ENCODE data around the gene MELK. TPM values are rescaled to one million over a fixed set of nuclear protein-coding genes. Genes with fewer than 3 reads are reported as not detected.
"Not testable (repeated sequence)": the region's sequence is repeated elsewhere in the genome, so short reads cannot be mapped to it uniquely, and the experiment has no call there.

The MELK gene
- 80.9 and 87.8 TPM in 2 replicates for total RNA-seq (2021)
- percentile 92 among the genes with signal in this experiment for Bru-seq, nascent RNA
- BruChase-seq, experiment 1, labeled RNA remaining after a 2-hour chase, result percentile 84 among the genes with signal in this experiment
- BruChase-seq, experiment 2, labeled RNA remaining after a 6-hour chase, result percentile 90 among the genes with signal in this experiment
- long read RNA-seq, transcript MELK-210 (17 exons, 2,400 nt), result minor isoform, 35 of 229 reads
- long read RNA-seq, transcript MELK-209 (17 exons, 2,363 nt), result minor isoform, 14 of 229 reads
- long read RNA-seq, transcript MELK-201 (18 exons, 2,485 nt), result major isoform, 39 of 229 reads
- long read RNA-seq, partial matches to known transcripts, result 10 of 229 reads
- long read RNA-seq, other reads (novel, unspliced or antisense), result 124 of 229 reads

GRCh38 chr9:36572515-36573418 lies at the start of gene MELK:
Gene MELK, plus strand, starts transcription at chr9:36572895. Its CDS starts 8,787 bp downstream, at chr9:36581682.
- H3K9me3 ChIP-seq (ENCODE audit: low read depth, low read length, poor library complexity, severe bottlenecking), result no peaks in the 10 kb centered on the region
- TSS peak; percentile 56 for BruUV-seq (replicated peaks)
- TF ChIP-seq EZH2 (IDR thresholded peaks at IDR 0.05; ENCODE audit: borderline replicate concordance, low read depth, low read length, poor library complexity, severe bottlenecking), result no peak
- no peak for TF ChIP-seq CTCF (conservative IDR thresholded peaks at IDR 0.05; ENCODE audit: low read depth, low read length)
- H3K4me1 ChIP-seq (ENCODE audit: insufficient read depth, low read length, poor library complexity, severe bottlenecking), result peaks cover 11% of the 10 kb centered on the region
- intact Hi-C loops (cut with micrococcal nuclease; ENCODE audit: unreplicated experiment), result no loop called here
- peak within 1 kb of the TSS; percentile 85 for H3K4me3 ChIP-seq (ENCODE audit: low read depth, low read length, poor library complexity, severe bottlenecking)
- CTCF ChIA-PET, result no interaction called here
- H3K27ac ChIP-seq (ENCODE audit: low read depth, low read length, poor library complexity, severe bottlenecking), result peak within 1 kb of the TSS; percentile 85
- DNase-seq (ENCODE audit: low spot score), result peak; percentile 91
- H3K36me3 ChIP-seq (ENCODE audit: insufficient read depth, low read length, poor library complexity, severe bottlenecking), result no peaks in the 10 kb centered on the region
- POLR2A ChIA-PET (ENCODE audit: low non-redundant PET), result no interaction called here
- no peaks in the 10 kb centered on the region for H3K27me3 ChIP-seq (replicated peaks; ENCODE audit: insufficient read depth, low read depth, low read length, poor library complexity)

- Histone ChIP-seq H3K4me3 (ENCODE audit: low read depth, low read length, poor library complexity, severe bottlenecking) (no peak overlapping the region), H3K36me3 (ENCODE audit: insufficient read depth, low read length, poor library complexity, severe bottlenecking) (no peaks in the 10 kb centered on the region), H3K27ac (ENCODE audit: low read depth, low read length, poor library complexity, severe bottlenecking) (no peak overlapping the region), H3K27me3 (replicated peaks; ENCODE audit: insufficient read depth, low read depth, low read length, poor library complexity) (no peaks in the 10 kb centered on the region), H3K9me3 (ENCODE audit: low read depth, low read length, poor library complexity, severe bottlenecking) (no peaks in the 10 kb centered on the region), H3K4me1 (ENCODE audit: insufficient read depth, low read length, poor library complexity, severe bottlenecking) (no peaks in the 10 kb centered on the region)
- intact Hi-C loops (cut with micrococcal nuclease; ENCODE audit: unreplicated experiment), result no loop called here
- no TSS peak for BruUV-seq (replicated peaks)
- TF ChIP-seq EZH2 (IDR thresholded peaks at IDR 0.05; ENCODE audit: borderline replicate concordance, low read depth, low read length, poor library complexity, severe bottlenecking) (no peak), CTCF (conservative IDR thresholded peaks at IDR 0.05; ENCODE audit: low read depth, low read length) (no peak)
- DNase-seq (ENCODE audit: low spot score), result no peak
- CTCF ChIA-PET, result no interaction called here
- POLR2A ChIA-PET (ENCODE audit: low non-redundant PET), result no interaction called here
Measured at GRCh38 chr9:36530224-36530623, 42.5 kb upstream of the MELK start.

GRCh38 chr9:36532353-36532752 lies 40.3 kb upstream of the MELK start:
- ChIA-PET CTCF (no interaction called here), POLR2A (ENCODE audit: low non-redundant PET) (no interaction called here)
- H3K9me3 ChIP-seq (ENCODE audit: low read depth, low read length, poor library complexity, severe bottlenecking), result no peaks in the 10 kb centered on the region
- no peaks in the 10 kb centered on the region for H3K4me1 ChIP-seq (ENCODE audit: insufficient read depth, low read length, poor library complexity, severe bottlenecking)
- TF ChIP-seq EZH2 (IDR thresholded peaks at IDR 0.05; ENCODE audit: borderline replicate concordance, low read depth, low read length, poor library complexity, severe bottlenecking) (no peak), CTCF (conservative IDR thresholded peaks at IDR 0.05; ENCODE audit: low read depth, low read length) (no peak)
- intact Hi-C loops (cut with micrococcal nuclease; ENCODE audit: unreplicated experiment), result no loop called here
- H3K27ac ChIP-seq (ENCODE audit: low read depth, low read length, poor library complexity, severe bottlenecking), result no peak overlapping the region
- no peak overlapping the region for H3K4me3 ChIP-seq (ENCODE audit: low read depth, low read length, poor library complexity, severe bottlenecking)
- no peaks in the 10 kb centered on the region for H3K27me3 ChIP-seq (replicated peaks; ENCODE audit: insufficient read depth, low read depth, low read length, poor library complexity)
- no peak for DNase-seq (ENCODE audit: low spot score)
- H3K36me3 ChIP-seq (ENCODE audit: insufficient read depth, low read length, poor library complexity, severe bottlenecking), result no peaks in the 10 kb centered on the region
- no TSS peak for BruUV-seq (replicated peaks)

- POLR2A ChIA-PET (ENCODE audit: low non-redundant PET); H3K36me3 ChIP-seq (ENCODE audit: insufficient read depth, low read length, poor library complexity, severe bottlenecking); H3K9me3 ChIP-seq (ENCODE audit: low read depth, low read length, poor library complexity, severe bottlenecking); H3K4me1 ChIP-seq (ENCODE audit: insufficient read depth, low read length, poor library complexity, severe bottlenecking); H3K4me3 ChIP-seq (ENCODE audit: low read depth, low read length, poor library complexity, severe bottlenecking); CTCF ChIA-PET; H3K27me3 ChIP-seq (replicated peaks; ENCODE audit: insufficient read depth, low read depth, low read length, poor library complexity); intact Hi-C loops (cut with micrococcal nuclease; ENCODE audit: unreplicated experiment); BruUV-seq (replicated peaks); DNase-seq (ENCODE audit: low spot score); H3K27ac ChIP-seq (ENCODE audit: low read depth, low read length, poor library complexity, severe bottlenecking): not testable (repeated sequence)
Measured at GRCh38 chr9:36533726-36534125, 39.0 kb upstream of the MELK start.
